ENCODE data around the gene HMG20A. TPM values are rescaled to one million over a fixed set of nuclear protein-coding genes. Genes with fewer than 3 reads are reported as not detected.

The HMG20A gene
- total and polyA plus RNA-seq, 9 of the 15 experiments (the other 6 are each of a cell fraction or from before 2014, with no cell fraction given): 25.0 to 68.1 (median 38.9) TPM

DNA sequence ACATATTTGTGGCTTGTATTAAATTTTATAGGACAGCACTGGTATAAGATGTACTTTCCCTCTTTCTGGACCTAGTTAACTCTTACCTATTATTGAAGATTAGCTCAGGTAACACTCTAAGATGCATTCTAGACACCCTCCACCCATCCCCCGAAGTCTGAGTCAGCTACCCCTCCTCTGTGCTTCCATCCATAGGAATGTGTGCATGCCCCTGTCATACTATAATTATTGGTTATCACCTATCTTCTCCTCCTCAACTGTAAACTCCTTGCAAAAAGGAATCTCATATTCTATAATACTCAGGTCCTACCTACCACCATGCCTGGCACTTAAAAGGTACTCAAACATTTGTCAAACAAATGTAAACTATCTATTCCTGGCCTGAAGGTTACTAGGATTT, 3.7 kb upstream of the HMG20A start:
- no peak for FAIRE-seq
- intact Hi-C loops (cut with micrococcal nuclease) (no loop called here), in situ Hi-C loops (cut with MboI) (no loop called here)
- no TSS peak for BruUV-seq (replicated peaks)
- TF ChIP-seq, protein P1, sequence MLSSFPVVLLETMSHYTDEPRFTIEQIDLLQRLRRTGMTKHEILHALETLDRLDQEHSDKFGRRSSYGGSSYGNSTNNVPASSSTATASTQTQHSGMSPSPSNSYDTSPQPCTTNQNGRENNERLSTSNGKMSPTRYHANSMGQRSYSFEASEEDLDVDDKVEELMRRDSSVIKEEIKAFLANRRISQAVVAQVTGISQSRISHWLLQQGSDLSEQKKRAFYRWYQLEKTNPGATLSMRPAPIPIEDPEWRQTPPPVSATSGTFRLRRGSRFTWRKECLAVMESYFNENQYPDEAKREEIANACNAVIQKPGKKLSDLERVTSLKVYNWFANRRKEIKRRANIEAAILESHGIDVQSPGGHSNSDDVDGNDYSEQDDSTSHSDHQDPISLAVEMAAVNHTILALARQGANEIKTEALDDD (IDR thresholded peaks at IDR 0.05): 0 out of 2 replicates have a peak, but pooled peaks have one; percentile 40
- no peak for TF ChIP-seq WHSC1 (IDR thresholded peaks at IDR 0.05; ENCODE audit: low read length)
- TF ChIP-seq JUND (IDR thresholded peaks at IDR 0.05; ENCODE audit: borderline replicate concordance, low read depth, low read length): peak; percentile 26; the same call in 1 of the 2 replicates
- TF ChIP-seq JUND (tag; IDR thresholded peaks at IDR 0.05; ENCODE audit: borderline replicate concordance, low read depth, low read length): no peak
- ChIA-PET POLR2A (interaction anchor here (0.6 to 1.5 kb wide), 2 partner anchors 10 to 38 kb away, joined by 3 to 4 read pairs; no protein-coding TSS in a partner anchor), CTCF (ENCODE audit: low intra/inter-chr PET ratio) (no interaction called here)
- no peak overlapping the region for H3K4me3 ChIP-seq
- H3K36me3 ChIP-seq (ENCODE audit: control insufficient read depth, insufficient read depth, low read length): no peaks in the 10 kb centered on the region; the same call in 2 of the 3 replicates
- no peaks in the 10 kb centered on the region for H3K9me1 ChIP-seq (ENCODE audit: control insufficient read depth, insufficient read depth, low read length)
- peaks cover 23 to 52% of the 10 kb centered on the region in 2 experiments; a peak in 4 of 5 replicates for H3K4me1 ChIP-seq (replicated peaks in 1 of 2; ENCODE audit: control insufficient read depth in 2 of 2, insufficient read depth in 2 of 2, low read length in 2 of 2)
- H4K20me1 ChIP-seq (replicated peaks; ENCODE audit: control insufficient read depth, insufficient read depth, low read length): no peaks in the 10 kb centered on the region
- no peaks in the 10 kb centered on the region for H3K9me3 ChIP-seq (replicated peaks; ENCODE audit: control insufficient read depth, insufficient read depth, low read depth, low read length)
- no peak for ATAC-seq
- no peak overlapping the region for H3K27ac ChIP-seq (ENCODE audit: extremely low read depth, low read depth, low read length)
- peaks cover 89% of the 10 kb centered on the region for H3K79me2 ChIP-seq (ENCODE audit: control insufficient read depth, insufficient read depth, low read length)
- 40% methylated on average over 1 of the region's 1 CpG for WGBS (ENCODE audit: insufficient coverage, low coverage, missing lambda C conversion rate)
- no peak overlapping the region for H2AFZ ChIP-seq (ENCODE audit: low read depth, low read length)
- H3K9ac ChIP-seq (ENCODE audit: insufficient read depth in 1 of 2, low read depth in 2 of 2, low read length in 2 of 2): no peak overlapping the region
- no peak overlapping the region for H3K4me2 ChIP-seq (ENCODE audit: insufficient read depth, low read length)
- DNase-seq (ENCODE audit: extremely low read depth in 1 of 4, low spot score in 3 of 4): peak in 1 of 4 experiments; percentile 32
- H3K27me3 ChIP-seq (ENCODE audit: control insufficient read depth in 2 of 2, insufficient read depth in 2 of 2, low read length in 2 of 2): no peaks in the 10 kb centered on the region

DNA sequence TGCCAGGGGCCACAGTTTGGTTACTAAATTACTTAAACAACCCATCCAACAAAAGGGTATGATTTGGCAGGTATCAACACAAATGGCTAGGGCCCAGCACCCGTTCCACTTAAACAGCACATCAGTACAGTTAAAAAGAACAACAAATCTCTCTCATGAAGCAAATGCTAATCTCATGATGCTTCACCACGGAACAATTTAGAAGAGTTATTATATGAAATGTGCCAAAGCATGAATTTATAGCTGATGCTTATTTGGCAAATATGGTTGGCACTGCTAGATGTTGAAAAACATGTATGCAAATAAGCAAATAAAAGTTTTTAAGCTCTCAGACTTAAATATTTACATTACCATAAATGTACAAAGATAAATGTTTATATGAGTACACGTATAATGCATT, 3.1 kb upstream of the HMG20A start:
- H4K20me1 ChIP-seq (replicated peaks; ENCODE audit: control insufficient read depth, insufficient read depth, low read length): no peaks in the 10 kb centered on the region
- no peak overlapping the region for H3K9ac ChIP-seq (ENCODE audit: insufficient read depth in 1 of 2, low read depth in 2 of 2, low read length in 2 of 2)
- no peak for FAIRE-seq
- ATAC-seq: no peak
- H2AFZ ChIP-seq (ENCODE audit: low read depth, low read length): no peak overlapping the region
- H3K27ac ChIP-seq (ENCODE audit: extremely low read depth, low read depth, low read length): no peak overlapping the region
- ChIA-PET POLR2A (no interaction called here), CTCF (ENCODE audit: low intra/inter-chr PET ratio) (no interaction called here)
- no peaks in the 10 kb centered on the region for H3K9me3 ChIP-seq (replicated peaks; ENCODE audit: control insufficient read depth, insufficient read depth, low read depth, low read length)
- no peaks in the 10 kb centered on the region for H3K27me3 ChIP-seq (ENCODE audit: control insufficient read depth in 2 of 2, insufficient read depth in 2 of 2, low read length in 2 of 2)
- BruUV-seq (replicated peaks): no TSS peak
- no peak overlapping the region for H3K4me3 ChIP-seq
- peaks cover 27 to 52% of the 10 kb centered on the region in 2 experiments; a peak in 4 of 5 replicates for H3K4me1 ChIP-seq (replicated peaks in 1 of 2; ENCODE audit: control insufficient read depth in 2 of 2, insufficient read depth in 2 of 2, low read length in 2 of 2)
- no peaks in the 10 kb centered on the region; the same call in 2 of the 3 replicates for H3K36me3 ChIP-seq (ENCODE audit: control insufficient read depth, insufficient read depth, low read length)
- no peak overlapping the region for H3K4me2 ChIP-seq (ENCODE audit: insufficient read depth, low read length)
- peaks cover 89% of the 10 kb centered on the region for H3K79me2 ChIP-seq (ENCODE audit: control insufficient read depth, insufficient read depth, low read length)
- H3K9me1 ChIP-seq (ENCODE audit: control insufficient read depth, insufficient read depth, low read length): no peaks in the 10 kb centered on the region
- in situ Hi-C loops (cut with MboI): no loop called here
- 46% methylated on average over 3 of the region's 3 CpGs for WGBS (ENCODE audit: insufficient coverage, low coverage, missing lambda C conversion rate)
- intact Hi-C loops (cut with micrococcal nuclease): no loop called here
- no peak for DNase-seq (ENCODE audit: extremely low read depth in 1 of 4, low spot score in 3 of 4)
- TF ChIP-seq, protein P2, sequence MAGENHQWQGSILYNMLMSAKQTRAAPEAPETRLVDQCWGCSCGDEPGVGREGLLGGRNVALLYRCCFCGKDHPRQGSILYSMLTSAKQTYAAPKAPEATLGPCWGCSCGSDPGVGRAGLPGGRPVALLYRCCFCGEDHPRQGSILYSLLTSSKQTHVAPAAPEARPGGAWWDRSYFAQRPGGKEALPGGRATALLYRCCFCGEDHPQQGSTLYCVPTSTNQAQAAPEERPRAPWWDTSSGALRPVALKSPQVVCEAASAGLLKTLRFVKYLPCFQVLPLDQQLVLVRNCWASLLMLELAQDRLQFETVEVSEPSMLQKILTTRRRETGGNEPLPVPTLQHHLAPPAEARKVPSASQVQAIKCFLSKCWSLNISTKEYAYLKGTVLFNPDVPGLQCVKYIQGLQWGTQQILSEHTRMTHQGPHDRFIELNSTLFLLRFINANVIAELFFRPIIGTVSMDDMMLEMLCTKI (IDR thresholded peaks at IDR 0.05; ENCODE audit: partially characterized antibody): no peak
- TF ChIP-seq RBM39 (optimal IDR thresholded peaks at IDR 0.05; ENCODE audit: low read depth, low read length): no peak
- TF ChIP-seq HNRNPL (IDR thresholded peaks at IDR 0.05; ENCODE audit: low read depth, low read length): no peak
- TF ChIP-seq, protein P3, sequence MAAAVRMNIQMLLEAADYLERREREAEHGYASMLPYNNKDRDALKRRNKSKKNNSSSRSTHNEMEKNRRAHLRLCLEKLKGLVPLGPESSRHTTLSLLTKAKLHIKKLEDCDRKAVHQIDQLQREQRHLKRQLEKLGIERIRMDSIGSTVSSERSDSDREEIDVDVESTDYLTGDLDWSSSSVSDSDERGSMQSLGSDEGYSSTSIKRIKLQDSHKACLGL (CRISPR knock-in tag; IDR thresholded peaks at IDR 0.05; ENCODE audit: borderline replicate concordance, poor library complexity, severe bottlenecking): no peak
- TF ChIP-seq, protein P4, sequence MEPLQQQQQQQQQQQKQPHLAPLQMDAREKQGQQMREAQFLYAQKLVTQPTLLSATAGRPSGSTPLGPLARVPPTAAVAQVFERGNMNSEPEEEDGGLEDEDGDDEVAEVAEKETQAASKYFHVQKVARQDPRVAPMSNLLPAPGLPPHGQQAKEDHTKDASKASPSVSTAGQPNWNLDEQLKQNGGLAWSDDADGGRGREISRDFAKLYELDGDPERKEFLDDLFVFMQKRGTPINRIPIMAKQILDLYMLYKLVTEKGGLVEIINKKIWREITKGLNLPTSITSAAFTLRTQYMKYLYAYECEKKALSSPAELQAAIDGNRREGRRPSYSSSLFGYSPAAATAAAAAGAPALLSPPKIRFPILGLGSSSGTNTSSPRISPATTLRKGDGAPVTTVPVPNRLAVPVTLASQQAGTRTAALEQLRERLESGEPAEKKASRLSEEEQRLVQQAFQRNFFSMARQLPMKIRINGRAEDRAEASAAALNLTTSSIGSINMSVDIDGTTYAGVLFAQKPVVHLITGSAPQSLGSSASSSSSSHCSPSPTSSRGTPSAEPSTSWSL (CRISPR knock-in tag; IDR thresholded peaks at IDR 0.05; ENCODE audit: borderline replicate concordance): no peak
